ENCODE data around the gene JARID2.
"Not testable (repeated sequence)": the region's sequence is repeated elsewhere in the genome, so short reads cannot be mapped to it uniquely, and the experiment has no call there.

The JARID2 gene

GRCh38 chr6:15413466-15414234 is 167.8 kb downstream of the JARID2 start:
- no peak for DNase-seq (ENCODE audit: low read depth in 1 of 2, low spot score in 1 of 2)

GRCh38 chr6:15414235-15414612 is 168.4 kb downstream of the JARID2 start:
- no peak for DNase-seq (ENCODE audit: low read depth in 1 of 2, low spot score in 1 of 2)

DNA sequence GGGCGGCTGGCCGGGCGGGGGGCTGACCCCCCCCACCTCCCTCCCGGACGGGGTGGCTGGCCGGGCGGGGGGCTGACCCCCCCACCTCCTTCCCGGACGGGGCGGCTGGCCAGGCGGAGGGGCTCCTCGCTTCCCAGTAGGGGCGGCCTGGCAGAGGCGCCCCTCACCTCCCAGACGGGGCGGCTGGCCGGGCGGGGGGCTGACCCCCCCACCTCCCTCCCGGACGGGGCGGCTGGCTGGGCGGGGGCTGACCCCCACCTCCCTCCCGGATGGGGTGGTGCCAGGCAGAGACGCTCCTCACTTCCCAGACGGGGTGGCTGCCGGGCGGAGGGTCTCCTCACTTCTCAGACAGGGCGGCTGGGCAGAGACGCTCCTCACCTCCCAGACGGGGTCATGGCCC is 169.8 kb downstream of the JARID2 start:
- not testable (repeated sequence) for DNase-seq (ENCODE audit: low read depth in 1 of 2, low spot score in 1 of 2)

GRCh38 chr6:15416932-15417509 is 171.2 kb downstream of the JARID2 start:
- DNase-seq (ENCODE audit: low read depth in 1 of 2, low spot score in 1 of 2): no peak

- no peak for DNase-seq (ENCODE audit: low read depth in 1 of 2, low spot score in 1 of 2)
Measured at GRCh38 chr6:15417811-15418210, 171.9 kb downstream of the JARID2 start.

- DNase-seq (ENCODE audit: low read depth in 1 of 2, low spot score in 1 of 2): no peak
Measured at GRCh38 chr6:15419493-15419892, 173.6 kb downstream of the JARID2 start.

DNA sequence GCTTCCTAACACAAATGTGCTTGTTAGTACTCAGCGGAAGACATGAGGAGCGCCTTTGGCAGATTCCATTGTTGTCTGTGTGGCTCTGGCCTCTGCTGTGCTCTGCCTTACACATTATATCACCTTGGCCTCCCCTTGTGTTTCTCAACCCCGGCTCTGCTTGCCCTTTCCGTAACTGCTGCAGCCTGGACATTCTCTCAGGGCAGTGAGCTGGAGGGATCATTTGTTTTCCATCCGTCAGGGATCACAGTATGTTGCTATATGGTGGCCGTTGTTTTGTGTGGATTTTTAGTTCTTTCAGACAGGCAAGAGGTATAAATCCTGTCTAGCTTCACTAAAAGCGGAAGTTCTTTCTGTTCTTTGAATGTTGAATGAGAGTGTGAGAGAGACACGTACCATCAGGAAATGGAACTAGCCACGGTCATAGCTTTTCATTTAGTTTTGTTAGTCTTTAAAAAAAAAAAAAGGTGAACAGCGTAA is 175.1 kb downstream of the JARID2 start:
- no peak for DNase-seq (ENCODE audit: low read depth in 1 of 2, low spot score in 1 of 2)

GRCh38 chr6:15421945-15422733 is 176.3 kb downstream of the JARID2 start:
- no peak for DNase-seq (ENCODE audit: low read depth in 1 of 2, low spot score in 1 of 2)

DNA sequence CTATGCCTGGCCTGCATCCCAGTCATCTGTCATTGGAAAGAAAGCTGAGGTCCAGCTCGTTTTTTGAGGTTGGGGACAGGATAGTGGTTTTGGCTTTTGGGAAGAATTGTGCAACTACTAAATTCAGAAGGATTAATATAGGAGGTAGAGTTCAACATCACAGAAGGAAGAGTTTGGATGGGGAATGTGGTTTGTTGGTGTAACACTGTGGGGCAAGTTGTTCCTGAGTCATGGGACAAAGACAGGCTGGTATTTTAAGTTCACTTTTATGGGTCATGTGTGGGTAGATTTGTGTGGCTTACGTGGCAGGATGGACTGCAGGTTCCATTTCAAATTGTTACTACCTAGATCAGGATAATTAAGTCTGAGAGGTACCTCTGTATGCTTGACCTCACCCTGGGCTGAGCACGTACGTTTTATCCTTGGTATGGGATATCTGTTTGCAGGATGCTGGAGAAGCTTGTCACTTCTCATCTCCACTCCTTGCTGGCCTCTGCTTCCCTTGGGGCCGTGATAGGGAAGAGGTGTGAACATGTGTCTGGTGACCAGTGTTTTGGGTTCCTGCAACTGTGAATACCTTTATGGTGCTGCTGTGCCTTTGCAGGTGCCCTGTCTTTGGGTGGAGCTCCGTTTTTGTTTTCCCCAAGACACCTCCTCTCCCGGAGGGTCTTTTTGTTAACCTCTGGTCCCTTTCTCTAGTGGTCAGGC is 177.6 kb downstream of the JARID2 start:
- no peak for DNase-seq (ENCODE audit: low read depth in 1 of 2, low spot score in 1 of 2)

DNA sequence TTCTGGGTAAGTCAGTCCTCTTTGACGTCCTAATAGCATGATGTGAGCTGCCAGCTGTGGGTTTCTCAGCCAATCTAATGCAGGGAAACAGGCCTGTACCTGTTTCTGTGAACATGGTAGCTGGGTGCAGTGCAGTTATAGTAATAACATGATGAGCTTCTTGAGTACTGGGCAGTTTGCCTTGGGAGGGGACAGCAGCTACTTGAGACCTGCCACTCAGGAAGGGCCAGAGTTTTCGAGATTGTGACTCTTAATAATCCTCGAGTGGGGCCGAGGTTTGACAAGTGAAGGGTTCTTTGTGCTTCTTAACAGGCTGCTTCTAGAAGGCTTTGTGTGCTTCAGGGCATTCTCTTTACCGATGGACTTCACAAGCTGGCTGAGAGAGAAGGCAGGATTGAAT is 180.1 kb downstream of the JARID2 start:
- DNase-seq (ENCODE audit: low read depth in 1 of 2, low spot score in 1 of 2): no peak

DNA sequence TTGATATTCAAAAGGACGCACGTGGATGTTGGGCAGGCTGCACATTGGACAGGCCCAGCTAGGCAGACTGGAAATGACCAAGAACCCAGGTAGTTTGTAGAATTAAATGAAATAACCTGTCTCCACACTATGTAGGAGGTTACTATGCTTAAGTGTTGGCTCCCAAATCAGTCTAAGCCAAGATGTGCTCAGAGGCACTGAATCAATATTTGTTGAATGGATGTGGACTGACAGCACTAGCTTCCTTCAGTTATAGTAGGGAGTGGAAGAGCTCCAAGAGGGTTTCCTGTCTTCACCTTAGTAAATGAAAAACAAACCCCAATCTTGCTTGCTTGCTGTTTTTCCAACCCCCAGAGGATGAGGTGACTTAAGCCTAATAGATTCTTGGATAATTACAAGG is 180.5 kb downstream of the JARID2 start:
- no peak for DNase-seq (ENCODE audit: low read depth in 1 of 2, low spot score in 1 of 2)

GRCh38 chr6:15426901-15427300 is 181.0 kb downstream of the JARID2 start:
- DNase-seq (ENCODE audit: low read depth in 1 of 2, low spot score in 1 of 2): no peak

- no peak for DNase-seq (ENCODE audit: low read depth in 1 of 2, low spot score in 1 of 2)
Measured at GRCh38 chr6:15427331-15428070, 181.6 kb downstream of the JARID2 start.

DNA sequence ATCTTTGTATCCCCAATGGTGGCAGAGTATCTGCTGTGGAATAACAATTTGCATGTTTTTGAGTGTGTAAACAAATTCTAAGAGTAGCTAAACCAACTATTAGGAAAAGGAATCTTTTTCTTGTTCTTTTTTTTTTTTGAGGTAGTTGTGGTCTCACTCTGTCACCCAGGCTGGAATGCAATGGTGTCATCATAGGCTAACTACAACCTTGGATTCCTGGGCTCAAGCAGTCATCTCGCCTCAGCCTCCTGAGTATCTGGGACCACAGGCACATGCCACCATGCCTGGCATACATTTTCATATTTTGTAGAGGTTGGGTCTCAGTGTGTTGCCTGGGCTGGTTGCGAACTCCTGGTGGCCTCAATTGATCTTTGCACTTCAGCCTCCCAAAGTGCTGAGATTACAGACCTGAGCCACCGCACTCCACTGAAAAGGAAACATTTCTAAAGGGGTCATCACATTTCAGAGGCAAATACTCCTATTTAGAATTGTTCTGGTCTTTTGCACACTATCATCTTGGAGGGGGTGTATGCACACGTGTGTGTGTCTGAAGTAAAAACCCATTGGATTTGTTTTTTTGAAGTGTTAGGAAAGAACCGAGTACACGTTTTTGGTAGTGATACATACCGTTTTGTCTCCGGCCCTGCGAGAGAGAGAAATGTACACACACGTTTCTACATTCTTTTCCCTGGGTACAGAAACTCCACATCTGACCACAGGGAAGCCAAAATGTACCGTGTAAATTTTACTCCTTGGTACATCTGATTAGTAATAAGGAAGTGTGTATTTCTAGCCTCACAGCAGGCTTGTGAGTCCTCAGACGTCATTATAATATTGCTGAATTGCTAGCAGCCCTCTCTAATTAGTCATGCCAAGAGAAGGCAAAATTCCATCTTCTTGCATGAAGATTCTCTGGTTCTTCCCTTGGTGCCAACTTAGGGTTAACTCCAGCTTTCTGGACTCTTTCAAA is 183.6 kb downstream of the JARID2 start:
- DNase-seq (ENCODE audit: low read depth in 1 of 2, low spot score in 1 of 2): no peak

DNA sequence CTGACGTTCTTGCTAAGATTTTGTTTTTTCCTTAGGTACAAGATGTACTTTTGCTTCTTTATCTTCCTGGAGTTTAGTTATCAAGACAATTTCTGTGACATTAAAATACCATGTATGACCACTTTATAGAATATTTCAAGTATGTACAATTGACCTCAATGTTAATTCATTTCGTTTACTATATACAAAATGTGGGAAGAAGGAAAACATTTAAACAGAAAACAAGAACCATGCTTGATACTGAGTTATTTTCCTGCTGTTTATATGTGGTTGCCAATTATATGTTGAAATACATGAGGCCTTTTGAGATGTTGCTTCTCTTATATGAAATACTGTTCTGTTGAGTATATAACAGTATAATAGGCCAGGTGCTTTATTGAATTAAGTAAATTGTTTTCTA is 184.3 kb downstream of the JARID2 start:
- DNase-seq (ENCODE audit: low read depth in 1 of 2, low spot score in 1 of 2): no peak

GRCh38 chr6:15430931-15431405 is 185.1 kb downstream of the JARID2 start:
- DNase-seq (ENCODE audit: low read depth in 1 of 2, low spot score in 1 of 2): no peak

DNA sequence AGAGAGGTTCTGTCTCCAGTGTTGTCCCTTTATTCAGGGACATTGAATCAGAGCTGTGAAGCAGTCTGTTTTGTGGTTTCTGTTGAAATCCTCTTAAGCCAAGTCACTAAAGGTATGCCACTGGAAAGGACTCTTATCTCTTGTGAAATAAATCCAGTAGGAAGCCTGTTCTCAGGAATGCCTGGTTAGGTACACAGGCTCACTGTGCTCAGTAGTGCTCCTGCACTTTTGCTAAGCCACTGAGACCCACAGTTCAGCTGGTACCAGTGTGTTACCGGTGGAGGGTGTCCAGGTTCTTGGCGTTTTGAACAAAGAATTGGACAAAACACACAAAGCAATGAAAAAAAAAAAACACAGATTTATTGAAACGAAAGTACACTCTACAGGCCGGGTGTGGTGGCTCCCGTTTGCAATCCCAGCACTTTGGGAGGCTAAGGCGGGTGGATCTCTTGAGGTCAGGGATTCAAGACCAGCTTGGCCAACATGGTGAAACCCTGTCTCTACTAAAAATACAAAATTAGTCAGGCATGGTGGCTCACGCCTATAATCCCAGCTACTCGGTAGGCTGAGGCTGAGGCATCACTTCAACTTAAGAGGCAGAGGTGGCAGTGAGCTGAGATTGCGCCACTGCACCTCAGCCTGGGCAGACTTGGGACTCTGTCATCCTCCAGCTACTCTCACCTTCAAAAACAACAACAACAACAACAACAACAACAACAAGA is 186.1 kb downstream of the JARID2 start:
- DNase-seq (ENCODE audit: low read depth in 1 of 2, low spot score in 1 of 2): no peak

DNA sequence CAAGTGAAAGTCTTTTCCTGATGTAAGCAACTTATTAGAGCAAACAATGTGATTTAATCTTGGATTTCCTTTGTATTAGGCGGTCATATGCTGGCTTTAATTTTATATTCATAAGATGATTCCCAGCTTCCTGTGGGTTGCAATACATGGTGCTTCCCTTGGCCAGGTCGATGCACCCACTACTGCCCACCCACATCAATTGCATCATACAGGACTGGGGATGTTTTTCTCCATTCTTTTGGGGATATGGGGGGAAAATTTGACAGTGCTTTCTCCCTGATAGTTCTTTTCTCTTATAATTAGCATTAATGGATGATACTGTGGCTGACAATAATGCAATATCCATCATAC is 187.6 kb downstream of the JARID2 start:
- DNase-seq (ENCODE audit: low read depth in 1 of 2, low spot score in 1 of 2): no peak

DNA sequence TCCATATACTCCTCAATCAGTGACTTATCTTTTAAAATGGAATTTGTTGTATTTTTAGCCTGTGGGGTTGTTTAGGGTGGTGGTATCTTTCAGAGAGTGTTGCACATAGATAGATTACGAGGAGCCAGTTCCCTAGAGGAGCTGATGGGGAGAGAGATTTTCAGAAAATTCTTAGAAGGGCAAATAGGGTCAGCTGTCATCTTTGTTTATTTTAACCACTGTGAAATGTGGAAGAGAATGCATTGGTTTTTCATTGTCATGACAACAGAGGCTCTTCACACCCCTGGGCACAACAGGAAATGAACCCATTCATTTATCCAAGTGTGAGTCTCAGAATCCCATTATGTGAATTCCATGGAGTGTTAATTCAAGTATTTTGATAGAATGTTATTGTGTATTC is 188.4 kb downstream of the JARID2 start:
- no peak for DNase-seq (ENCODE audit: low read depth in 1 of 2, low spot score in 1 of 2)
